GM21367 (cell line): ENCODE results near the gene GPBP1L1.

ENCODE experiments used
- ATAC-seq: cut with Tn5 transposase; IDR thresholded peaks from one replicate; pipeline ENCODE4 v1.9.1; 2021; ENCODE audit not compliant: unreplicated experiment

GPBP1L1 gene

GRCh38 chr1:45643978-45644377, 42.4 kb downstream of the GPBP1L1 start:
- no peak for ATAC-seq

DNA sequence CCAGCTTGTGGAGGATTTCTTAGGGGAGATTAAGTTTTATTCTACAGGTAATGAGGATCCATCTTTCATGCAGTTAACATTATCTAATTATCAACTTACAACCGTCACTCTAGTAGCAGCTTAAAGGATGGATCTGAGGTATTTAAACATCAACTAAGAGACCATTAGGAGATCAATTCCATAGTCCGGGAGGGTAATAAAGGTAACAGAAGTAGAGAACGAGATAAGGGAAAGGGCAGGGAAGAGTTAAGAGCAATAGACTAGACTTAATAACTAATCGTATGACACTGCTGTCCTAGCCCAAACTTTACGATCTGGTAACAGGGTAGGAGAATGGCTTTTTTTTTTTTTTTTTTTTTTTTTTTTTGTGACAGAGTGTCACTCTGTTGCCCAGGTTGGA, 43.0 kb downstream of the GPBP1L1 start:
- ATAC-seq: no peak

DNA sequence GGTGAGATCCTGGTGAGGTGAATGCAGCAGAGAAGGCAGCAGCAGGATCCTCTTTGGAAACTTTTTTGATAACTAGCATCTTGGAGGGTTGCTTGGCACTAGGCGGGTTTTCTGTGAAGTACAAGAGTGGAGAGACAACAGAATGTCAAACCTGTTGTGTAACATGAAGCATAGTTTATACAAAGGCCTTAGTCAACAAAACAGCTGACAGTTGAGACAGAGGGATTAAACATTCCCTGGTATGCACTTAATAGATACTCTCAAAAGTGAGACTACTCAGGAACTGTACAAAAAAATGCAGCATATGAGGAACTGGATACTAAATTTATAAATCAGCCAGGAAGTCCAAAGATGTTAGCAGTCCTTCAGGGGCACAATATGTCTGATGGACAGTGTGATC, 46.0 kb downstream of the GPBP1L1 start:
- ATAC-seq: no peak

- no peak for ATAC-seq
Observed at GRCh38 chr1:45635211-45635610, 51.1 kb downstream of the GPBP1L1 start.

GRCh38 chr1:45630429-45630828, 55.9 kb downstream of the GPBP1L1 start:
- ATAC-seq: no peak

- no peak for ATAC-seq
Observed at GRCh38 chr1:45629035-45629434, 57.3 kb downstream of the GPBP1L1 start.

DNA sequence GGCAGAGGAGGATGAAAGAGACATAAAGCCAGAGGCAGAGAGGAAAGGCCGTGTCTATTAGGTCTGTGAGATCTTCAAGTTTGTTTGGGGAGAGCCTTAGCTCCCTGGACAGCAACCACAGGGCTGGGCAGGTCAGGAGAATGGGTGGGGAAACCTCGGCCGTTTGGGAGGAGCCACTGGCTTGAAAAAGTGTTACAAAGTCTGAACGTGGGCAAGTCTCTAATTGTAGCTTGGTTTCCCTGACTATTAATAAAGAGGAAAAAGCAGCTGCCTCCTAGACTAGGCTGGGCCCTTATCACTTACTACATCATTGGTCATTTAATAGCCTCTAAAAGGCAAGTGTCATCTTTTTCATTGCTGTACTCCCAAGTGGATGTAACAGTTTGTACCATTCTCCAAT, 62.4 kb downstream of the GPBP1L1 start, which contains the start of gene CCDC17:
Gene CCDC17 (minus strand): TSS at position 83 of the 400 bp plus-strand sequence. CDS start 145 bp downstream, outside the sequence.
- no peak for ATAC-seq

DNA sequence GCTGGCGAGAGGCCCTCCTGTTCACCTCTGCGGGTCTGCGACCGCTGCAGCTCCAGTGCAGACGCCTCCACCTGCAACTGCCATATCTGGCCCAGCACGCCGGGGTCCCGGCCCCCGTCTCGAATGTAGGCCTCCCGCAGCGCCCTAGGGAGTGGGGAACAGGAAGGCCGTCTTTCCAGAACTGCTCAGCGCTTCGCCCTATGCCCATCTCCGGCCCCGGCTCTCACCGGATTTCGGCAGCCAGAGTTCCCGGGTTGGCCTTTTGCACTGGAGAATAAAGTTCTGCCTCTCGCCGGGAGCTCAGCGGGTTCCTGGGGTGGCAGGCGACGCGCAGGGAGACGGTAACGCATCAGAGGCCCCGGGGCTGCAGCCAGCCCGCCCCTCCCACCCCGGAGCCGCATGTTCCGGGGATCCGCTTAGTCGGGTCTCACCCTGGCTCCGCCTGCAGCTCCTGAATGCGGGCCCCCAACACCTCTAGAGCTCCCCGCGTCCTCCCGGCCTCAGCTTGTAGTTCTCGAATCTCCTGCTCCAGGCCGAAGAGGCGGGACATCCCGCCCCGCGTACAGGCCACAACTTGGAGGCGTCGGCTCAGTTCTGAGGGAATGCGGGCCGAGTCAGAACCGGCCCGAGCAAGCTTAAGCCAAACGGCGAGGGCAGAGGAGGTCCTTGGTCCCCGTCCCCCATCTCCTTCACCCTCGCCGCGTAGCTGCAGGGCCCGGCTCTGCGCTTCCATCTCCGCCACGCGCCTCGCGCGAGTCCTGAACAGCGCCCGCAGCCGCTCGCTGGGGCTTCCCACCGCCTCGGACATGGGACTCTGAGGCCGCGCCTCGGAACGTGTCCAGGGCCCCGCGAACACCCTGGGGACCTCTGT, 63.6 kb downstream of the GPBP1L1 start:
- no peak for ATAC-seq

- no peak for ATAC-seq
Observed at GRCh38 chr1:45621895-45622523, 64.3 kb downstream of the GPBP1L1 start.

- no peak for ATAC-seq
Observed at GRCh38 chr1:45621501-45621836, 64.9 kb downstream of the GPBP1L1 start.

GRCh38 chr1:45620588-45621500, 65.5 kb downstream of the GPBP1L1 start:
- no peak for ATAC-seq

DNA sequence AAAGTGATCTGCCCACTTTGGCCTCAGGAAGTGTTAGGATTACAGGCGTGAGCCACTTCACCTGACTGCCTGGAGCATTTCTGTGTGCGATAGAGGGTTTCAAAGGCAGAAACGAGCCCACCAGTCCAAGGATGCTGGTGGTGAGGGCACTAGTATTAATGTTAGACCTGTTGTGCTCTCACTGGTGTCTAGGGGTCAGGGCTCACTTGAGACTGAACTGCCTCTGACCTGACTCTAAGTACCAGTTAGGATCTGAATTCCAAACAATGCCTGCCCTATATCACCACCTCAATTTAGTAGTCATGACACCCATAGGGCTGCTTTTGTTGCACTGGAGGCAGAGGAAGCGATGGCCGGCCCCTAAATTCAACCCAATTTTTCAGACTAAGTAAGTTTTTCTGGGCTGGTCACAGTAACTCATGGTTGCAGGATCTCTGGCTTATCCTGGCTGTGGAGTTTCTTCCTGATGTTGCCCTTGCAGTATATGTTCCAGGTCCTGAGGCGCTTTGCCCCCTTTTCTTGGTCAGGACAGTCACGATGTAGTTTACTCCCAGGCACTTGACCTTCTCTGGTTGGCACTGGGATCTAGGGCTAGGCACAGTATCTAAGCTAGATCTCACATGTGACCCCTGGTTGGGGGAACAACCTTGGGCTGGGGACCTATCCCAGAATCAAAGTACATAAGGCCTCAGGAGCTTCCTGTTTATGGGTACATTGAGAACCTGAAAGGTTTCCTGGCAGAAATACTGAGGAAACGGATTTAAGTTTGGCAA, 67.0 kb downstream of the GPBP1L1 start:
- ATAC-seq: no peak

- no peak for ATAC-seq
Observed at GRCh38 chr1:45617618-45618017, 68.7 kb downstream of the GPBP1L1 start.

DNA sequence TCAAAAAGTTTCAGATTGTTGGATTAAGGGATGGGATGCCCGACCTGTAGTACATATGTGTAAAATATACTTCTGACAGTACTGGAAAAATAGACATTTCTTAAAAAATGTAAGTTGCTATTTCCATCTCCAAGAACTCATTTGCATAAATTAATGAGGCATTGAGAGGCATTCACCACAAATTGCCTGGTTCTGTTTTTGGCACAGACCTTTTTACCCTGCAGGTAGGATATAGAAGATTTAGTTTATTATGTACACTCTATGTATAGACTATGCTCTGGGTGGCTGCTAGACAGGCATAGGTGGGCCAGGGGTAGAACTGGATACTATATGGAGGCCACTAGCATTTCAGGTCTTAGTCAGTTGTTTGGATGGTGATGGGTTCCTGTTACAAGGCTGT, 70.4 kb downstream of the GPBP1L1 start:
- no peak for ATAC-seq

- no peak for ATAC-seq
Observed at GRCh38 chr1:45612941-45613579, 73.3 kb downstream of the GPBP1L1 start.

DNA sequence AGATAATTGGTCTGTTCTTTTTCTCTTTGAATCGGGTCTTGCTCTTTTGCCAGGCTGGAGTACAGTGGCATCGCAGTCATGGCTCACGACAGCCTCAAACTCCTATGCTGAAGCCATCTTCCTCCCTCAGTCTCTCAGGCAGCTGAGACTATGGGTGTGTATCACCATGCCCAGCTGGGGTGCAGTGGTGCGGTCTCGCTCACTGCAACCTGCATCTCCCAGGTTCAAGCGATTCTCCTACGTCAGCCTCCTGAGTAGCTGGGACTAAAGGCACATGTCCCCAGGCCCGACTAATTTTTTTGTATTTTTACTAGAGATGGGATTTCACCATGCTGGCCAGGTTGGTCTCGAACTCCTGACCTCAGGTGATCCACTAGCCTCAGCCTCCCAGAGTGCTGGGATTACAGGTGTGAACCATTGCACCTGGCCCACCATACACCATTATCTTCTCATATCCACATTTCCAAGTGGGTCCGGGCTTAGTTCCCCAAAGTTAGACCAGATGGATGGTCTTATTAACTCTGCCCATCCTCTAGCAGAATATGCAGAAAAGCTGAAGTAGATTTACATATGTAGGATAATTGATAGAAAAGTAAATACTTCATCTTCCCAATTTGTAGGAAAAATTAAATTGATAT, 75.6 kb downstream of the GPBP1L1 start:
- ATAC-seq: no peak

DNA sequence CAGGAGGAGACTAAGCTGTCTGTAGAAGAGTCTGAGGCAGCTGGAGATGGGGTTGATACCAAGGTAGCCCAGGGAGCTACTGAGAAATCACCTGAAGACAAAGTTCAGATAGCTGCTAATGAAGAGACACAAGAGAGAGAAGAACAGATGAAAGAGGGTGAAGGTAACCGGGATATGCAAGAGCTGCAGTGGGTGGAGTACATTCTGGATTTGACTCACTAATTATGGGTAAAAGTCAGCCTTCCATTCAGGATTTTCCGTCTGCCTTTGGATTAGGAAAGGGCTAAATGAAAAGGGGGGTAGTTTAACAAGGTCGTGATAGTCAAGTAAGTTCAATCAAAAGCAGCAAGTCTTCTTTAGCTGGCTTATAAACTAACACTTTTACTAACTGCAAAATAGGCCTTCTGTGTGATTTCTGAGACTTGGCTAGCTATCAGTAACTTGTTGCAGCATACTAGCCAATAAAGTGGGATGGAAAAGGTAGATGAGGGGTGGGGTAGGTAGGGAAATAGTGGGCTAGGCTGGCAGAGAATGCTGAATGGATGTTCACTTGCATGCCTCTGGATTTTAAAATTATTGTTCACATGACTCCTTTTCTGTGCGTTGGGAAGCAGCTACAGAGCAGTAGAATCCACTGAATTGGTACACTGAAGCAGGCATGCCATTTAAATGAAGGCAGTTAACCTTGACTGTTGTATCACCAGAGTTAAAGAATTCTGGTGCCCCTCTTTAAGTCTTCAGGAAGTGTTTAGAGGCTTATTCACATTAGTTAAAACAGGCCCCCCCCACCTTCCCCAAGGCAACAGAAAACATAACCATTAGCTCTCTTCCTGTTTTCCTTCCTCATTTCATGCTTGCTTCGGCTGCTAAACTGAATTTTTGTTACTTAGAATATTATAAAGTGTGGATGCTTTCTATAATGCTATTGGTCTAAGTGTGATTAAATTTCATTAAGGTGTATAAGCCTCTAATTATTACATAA, 77.9 kb downstream of the GPBP1L1 start:
- no peak for ATAC-seq

DNA sequence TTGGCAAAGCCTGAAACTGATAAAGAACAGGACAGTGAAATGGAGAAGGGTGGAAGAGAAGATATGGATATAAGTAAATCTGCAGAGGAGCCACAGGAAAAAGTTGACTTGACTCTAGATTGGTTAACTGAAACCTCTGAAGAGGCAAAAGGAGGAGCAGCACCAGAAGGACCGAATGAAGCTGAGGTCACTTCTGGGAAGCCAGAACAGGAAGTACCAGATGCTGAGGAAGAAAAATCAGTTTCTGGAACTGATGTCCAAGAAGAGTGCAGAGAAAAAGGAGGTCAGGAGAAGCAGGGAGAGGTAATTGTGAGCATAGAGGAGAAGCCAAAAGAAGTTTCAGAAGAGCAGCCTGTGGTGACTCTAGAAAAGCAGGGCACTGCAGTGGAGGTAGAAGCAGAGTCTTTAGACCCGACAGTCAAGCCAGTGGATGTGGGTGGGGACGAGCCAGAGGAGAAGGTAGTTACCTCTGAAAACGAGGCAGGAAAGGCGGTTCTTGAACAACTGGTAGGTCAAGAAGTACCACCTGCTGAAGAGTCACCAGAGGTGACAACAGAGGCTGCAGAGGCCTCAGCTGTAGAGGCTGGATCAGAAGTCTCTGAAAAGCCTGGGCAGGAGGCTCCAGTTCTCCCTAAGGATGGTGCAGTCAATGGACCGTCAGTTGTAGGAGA, 78.8 kb downstream of the GPBP1L1 start:
- no peak for ATAC-seq
